ENCODE results near the gene NPTX1.

Gene NPTX1

GRCh38 chr17:80503031-80503430 is 26.6 kb upstream of the NPTX1 start:
- DNase-seq (ENCODE audit: low spot score), result no peak

DNA sequence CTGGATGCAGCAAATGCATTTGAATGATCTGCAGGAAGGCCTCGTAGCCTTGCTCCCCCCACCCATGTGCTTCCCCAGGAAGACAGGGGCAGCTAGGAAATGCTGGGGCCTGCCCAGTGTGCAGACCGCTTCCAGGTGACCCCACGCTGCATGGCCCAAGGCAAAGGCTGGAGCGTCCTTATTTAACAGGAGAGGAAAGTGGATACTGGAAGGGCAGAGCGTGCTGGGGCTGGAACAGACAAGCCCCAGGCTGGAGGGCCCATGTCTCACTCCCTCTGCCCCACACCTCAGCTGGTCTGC is 26.1 kb upstream of the NPTX1 start:
- DNase-seq (ENCODE audit: low spot score), result no peak

GRCh38 chr17:80501741-80502577 is 25.6 kb upstream of the NPTX1 start:
- no peak for DNase-seq (ENCODE audit: low spot score)

DNA sequence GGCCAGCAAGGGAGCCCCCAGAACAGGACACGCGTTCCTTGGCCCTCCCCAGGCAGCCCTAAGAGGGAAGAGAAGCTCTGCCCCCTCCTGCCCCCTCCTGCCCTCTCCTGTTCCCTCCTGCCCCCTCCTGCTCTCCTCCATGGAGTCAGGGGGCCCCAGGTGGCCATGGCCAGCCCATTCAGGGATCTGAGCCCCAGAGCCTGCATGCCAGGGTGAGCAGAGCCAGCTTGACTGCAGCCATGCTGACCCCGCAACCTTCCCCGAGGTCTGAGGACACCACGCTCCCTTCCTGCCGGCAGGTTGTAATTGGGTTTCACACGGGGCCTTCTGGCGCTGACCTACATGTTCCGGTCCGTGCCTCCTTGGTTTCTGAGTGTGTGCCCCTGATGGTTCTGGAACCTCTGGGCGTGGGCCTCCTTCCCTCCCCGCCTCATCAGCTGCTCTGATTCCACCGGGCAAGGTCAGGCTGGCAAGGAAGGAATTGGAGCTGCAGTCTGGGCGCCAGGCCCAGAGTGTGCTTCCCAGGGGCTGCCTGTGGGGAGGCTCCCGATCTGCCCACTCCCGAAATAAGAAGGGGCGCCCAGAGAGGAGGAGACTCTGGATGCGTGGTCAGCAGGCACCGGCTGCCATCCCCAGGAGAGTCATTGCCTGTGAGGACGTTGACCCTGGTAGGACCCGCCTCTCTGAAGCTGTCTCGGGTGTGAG is 23.7 kb upstream of the NPTX1 start:
- DNase-seq (ENCODE audit: low spot score), result no peak

GRCh38 chr17:80499560-80499959 is 23.2 kb upstream of the NPTX1 start:
- DNase-seq (ENCODE audit: low spot score), result no peak

- DNase-seq (ENCODE audit: low spot score), result no peak
Measured at GRCh38 chr17:80498920-80499410, 22.6 kb upstream of the NPTX1 start.

DNA sequence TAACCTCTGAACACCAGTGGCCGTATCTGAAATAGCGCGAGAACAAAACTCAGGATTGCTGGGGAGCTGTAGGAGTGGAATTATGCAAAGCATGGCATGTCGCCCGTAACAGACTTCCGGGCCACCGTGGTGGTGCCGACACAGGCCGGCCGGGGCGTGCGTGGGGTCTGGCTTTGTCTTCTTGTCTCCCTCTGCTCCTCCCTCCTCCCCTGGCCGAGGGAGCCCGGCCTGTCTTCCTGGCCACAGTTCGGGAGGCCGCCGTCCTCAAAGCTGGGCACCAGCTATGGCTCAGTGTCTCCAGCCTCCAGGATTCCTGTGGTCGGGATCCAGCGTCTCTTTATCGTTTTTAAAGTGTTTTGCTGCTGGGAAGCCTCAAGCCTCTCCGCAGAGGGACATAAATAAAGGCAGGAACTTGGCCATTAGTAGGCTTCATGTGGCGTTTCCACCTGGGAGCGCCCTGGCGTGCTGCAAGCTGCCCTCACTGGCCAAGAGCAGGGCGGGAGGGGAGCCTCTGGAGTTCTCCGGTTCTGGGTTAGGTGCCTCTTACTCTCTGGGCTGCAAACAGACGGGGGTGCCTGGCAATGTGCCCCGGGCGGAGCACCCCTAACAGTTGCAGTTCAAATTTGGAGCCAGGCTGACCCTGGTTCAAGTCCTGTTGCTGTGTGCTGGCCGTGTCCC is 22.0 kb upstream of the NPTX1 start:
- DNase-seq (ENCODE audit: low spot score), result no peak

DNA sequence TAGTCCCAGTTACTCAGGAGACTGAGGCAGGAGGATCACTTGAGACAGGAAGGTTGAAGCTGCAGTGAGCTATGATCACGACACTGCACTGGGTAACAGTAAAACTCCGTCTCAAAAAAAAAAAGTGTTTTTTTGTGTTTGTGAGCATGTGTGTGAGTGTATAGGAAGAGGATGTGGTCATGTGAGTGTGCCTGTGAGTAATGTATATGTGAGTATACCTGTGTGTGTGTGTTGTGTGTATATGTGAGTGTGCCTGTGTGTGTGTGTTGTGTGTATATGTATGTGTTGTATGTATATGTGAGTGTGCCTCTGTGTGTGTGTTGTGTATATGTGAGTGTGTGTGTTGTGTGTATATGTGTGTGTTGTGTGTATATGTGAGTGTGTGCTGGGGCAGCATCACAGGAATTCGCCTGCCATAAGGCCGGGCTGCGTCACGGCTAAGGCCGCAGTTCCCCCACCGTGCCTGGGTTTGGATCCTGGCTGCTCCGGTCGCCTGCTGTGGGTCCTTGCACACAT is 21.4 kb upstream of the NPTX1 start:
- DNase-seq (ENCODE audit: low spot score), result no peak

DNA sequence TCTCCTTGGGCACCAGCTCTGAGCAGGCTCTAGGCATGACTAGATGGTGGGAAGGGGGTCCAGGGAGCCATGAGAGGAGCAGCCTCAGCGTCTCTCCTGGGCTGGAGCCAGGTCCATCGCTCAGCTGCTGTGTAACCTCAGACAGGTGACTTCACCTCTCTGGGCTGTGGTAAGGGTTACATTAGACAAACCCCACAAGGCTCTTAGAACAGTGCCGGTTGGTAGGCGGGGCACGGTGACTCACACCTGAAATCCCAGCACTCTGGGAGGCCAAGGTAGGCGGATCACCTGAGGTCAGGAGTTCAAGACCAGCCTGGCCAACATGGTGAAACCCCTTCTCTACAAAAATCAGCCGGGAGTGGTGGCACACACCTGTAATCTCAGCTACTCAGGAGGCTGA is 18.1 kb upstream of the NPTX1 start:
- no peak for DNase-seq (ENCODE audit: low spot score)

GRCh38 chr17:80492343-80493136 is 16.1 kb upstream of the NPTX1 start:
- DNase-seq (ENCODE audit: low spot score), result no peak

- no peak for DNase-seq (ENCODE audit: low spot score)
Measured at GRCh38 chr17:80491478-80492342, 15.3 kb upstream of the NPTX1 start.

DNA sequence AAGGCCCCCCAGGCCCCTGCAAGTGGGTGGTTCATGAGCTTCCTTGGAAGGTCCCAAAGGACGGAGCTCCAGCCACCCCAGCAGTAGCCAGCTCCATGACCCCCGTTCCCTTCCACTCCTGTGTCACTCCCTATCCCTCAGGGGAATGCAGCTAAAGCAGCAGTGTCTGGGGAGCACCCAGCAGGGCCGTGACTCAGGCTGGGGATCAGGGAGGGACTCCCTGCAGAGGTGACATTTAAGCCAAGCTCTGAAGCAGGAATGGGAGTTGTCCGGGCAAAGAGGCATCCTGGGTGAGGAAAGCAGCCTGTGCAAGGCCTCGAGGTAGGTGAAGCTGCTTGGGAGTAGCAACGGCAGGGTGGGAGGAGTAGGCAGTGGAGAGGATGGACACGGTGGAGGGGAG is 11.1 kb upstream of the NPTX1 start:
- no peak for DNase-seq (ENCODE audit: low spot score)

GRCh38 chr17:80486692-80487091 is 10.3 kb upstream of the NPTX1 start:
- DNase-seq (ENCODE audit: low spot score), result no peak

DNA sequence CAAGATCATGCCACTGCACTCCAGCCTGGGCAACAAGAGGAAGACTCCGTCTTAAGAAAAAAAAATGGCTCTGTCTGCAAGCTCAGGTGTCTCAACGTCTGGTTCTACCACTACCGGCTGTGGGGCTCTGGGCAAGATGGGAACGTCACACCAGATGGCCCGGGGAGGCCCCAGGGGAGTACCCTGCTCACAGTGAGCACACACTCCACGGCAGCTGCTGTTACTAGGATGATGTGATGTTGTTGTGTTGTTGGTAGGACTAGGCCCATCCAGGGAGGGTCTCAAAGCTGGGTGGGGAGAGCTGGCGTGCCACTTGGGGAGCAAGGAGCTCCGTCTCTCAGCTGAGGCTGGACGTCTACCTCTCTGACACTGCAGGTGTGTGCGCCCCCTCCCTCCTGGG is 9.4 kb upstream of the NPTX1 start:
- DNase-seq (ENCODE audit: low spot score), result no peak

DNA sequence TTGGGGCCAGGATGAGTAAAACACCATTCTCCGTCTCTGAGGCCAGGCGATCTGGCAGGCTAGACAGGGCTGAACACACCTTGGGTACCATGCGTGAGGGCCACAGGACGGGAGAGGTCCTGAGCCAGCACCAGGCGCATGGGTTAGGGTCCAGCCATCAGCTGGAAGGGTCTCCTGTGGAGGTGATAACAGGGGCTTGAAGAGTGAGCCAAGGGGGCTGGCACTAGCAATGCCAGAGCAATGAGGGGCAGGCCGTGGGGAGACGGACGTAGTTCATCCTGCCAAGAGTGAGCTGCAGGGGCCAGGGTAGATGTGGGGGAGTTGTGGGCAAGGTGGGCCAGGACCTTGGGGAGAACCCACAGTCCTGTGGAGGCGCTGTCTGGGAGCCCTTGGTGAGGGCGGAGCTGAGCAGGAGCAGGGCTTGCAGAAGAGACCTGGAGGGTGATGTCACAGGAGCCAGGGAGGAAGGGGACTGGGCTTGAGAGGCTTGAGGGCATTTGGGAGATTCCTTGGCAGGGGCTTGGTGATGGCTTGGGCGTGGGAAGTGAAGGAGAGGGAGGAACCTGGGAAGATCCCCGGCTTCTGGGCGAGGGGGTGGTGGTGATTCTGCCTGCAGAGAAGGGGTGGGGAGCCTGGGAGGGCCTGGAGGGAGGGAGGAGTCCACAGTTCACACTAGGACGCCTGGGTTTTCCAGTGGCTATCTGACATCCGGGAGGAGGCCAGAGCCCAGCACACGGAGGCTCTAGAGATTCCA is 6.3 kb upstream of the NPTX1 start:
- no peak for DNase-seq (ENCODE audit: low spot score)

- DNase-seq (ENCODE audit: low spot score), result no peak
Measured at GRCh38 chr17:80482058-80482318, 5.6 kb upstream of the NPTX1 start.

GRCh38 chr17:80481284-80482057 is 5.1 kb upstream of the NPTX1 start:
- DNase-seq (ENCODE audit: low spot score), result no peak

DNA sequence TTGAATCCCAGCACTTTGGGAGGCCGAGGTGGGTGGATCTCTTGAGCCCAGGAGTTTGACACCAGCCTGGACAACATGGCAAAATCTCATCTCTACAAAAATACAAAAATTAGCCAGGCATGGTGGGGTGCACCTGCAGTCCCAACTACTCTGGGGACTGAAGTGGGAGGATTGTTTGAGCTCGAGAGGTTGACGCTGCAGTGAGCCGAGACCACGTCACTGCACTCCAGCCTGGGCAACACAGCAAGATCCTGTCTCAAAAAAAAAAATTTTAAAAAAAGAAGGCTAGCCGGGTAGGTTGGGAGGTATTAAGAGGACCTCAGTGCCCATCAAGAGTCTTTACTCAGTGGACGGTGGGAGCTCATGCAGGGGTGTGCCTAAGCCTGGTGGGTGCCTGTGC is 3.8 kb upstream of the NPTX1 start:
- DNase-seq (ENCODE audit: low spot score), result no peak

DNA sequence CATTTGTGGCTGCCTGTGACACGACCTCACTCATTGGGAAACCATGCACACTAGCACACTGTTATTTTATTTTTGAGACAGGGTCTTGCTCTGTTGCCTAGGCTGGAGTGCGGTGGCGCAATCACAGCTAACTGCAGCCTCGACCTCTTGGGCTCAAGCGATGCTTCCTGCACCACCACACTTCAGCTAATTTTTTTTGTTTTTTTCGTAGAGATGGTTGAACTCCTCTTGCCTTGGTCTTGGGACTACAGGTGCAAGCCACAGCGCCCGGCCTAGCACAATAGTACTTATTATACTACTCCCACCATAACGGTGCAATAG is 2.8 kb upstream of the NPTX1 start:
- no peak for DNase-seq (ENCODE audit: low spot score)

Data from CD4-positive, alpha-beta T cell treated with Interleukin-6 at 100 ng/mL for 8 hours (primary cell).